GM19240 (cell line): ENCODE results near the gene NDST3.
"Not testable (repeated sequence)": the region's sequence is repeated elsewhere in the genome, so short reads cannot be mapped to it uniquely, and the experiment has no call there.

Experiments used
- DNase-seq: peaks from one replicate; pipeline ENCODE4 v3.0.0; 2011; ENCODE audit warnings: low spot score; ENCODE audit not compliant: insufficient read length

NDST3 gene

GRCh38 chr4:118175506-118175905 is 141.2 kb downstream of the NDST3 start:
- DNase-seq, result no peak

GRCh38 chr4:118177126-118177525 is 142.8 kb downstream of the NDST3 start:
- DNase-seq, result no peak

GRCh38 chr4:118180776-118181175 is 146.5 kb downstream of the NDST3 start:
- no peak for DNase-seq

- DNase-seq, result no peak
These were observed 156.6 kb downstream of the NDST3 start for GRCh38 chr4:118190903-118191302.

GRCh38 chr4:118193421-118193820 is 159.1 kb downstream of the NDST3 start:
- DNase-seq, result no peak

GRCh38 chr4:118206627-118207026 is 172.3 kb downstream of the NDST3 start:
- no peak for DNase-seq

GRCh38 chr4:118213101-118213500 is 178.8 kb downstream of the NDST3 start:
- no peak for DNase-seq

- no peak for DNase-seq
These were observed 181.5 kb downstream of the NDST3 start for GRCh38 chr4:118215826-118216225.

- no peak for DNase-seq
These were observed 187.0 kb downstream of the NDST3 start for GRCh38 chr4:118221227-118221800.

- DNase-seq, result no peak
These were observed 190.1 kb downstream of the NDST3 start for GRCh38 chr4:118224243-118224829.

- no peak for DNase-seq
These were observed 191.2 kb downstream of the NDST3 start for GRCh38 chr4:118225511-118225910.

GRCh38 chr4:118226311-118227010 is 192.2 kb downstream of the NDST3 start:
- no peak for DNase-seq

GRCh38 chr4:118235566-118236120 is 201.4 kb downstream of the NDST3 start:
- no peak for DNase-seq

- DNase-seq, result no peak
These were observed 203.2 kb downstream of the NDST3 start for GRCh38 chr4:118237531-118237930.

GRCh38 chr4:118249890-118250289 is 215.6 kb downstream of the NDST3 start:
- no peak for DNase-seq

GRCh38 chr4:118254368-118254767 is 220.1 kb downstream of the NDST3 start:
- no peak for DNase-seq

GRCh38 chr4:118259111-118259510 is 224.8 kb downstream of the NDST3 start:
- no peak for DNase-seq

GRCh38 chr4:118260309-118260708 is 226.0 kb downstream of the NDST3 start:
- DNase-seq, result no peak

GRCh38 chr4:118264096-118264495 is 229.8 kb downstream of the NDST3 start:
- DNase-seq, result no peak

- DNase-seq, result no peak
These were observed 231.2 kb downstream of the NDST3 start for GRCh38 chr4:118265312-118266144.

- DNase-seq, result not testable (repeated sequence)
These were observed 231.8 kb downstream of the NDST3 start for GRCh38 chr4:118266145-118266496.

GRCh38 chr4:118268780-118269179 is 234.5 kb downstream of the NDST3 start:
- DNase-seq, result no peak
